Keratinocyte (primary cell): ENCODE data around the gene ERC2.

ENCODE experiments used
- CTCF ChIP-seq, 3 experiments: IDR thresholded peaks in 1 of 3; conservative IDR thresholded peaks in 1 of 3; optimal IDR thresholded peaks in 1 of 3; 2 replicates in 2 of 3; 3 replicates in 1 of 3; pipeline versions ENCODE3 to v1.5.1; 2011; ENCODE audit warnings: low read length in 3 of 3, mild to moderate bottlenecking in 3 of 3, moderate library complexity in 2 of 3, control low read depth in 1 of 3, inconsistent platforms in 1 of 3; ENCODE audit not compliant: insufficient read depth in 2 of 3; ENCODE audit errors: extremely low read depth in 1 of 3
- EZH2 ChIP-seq: IDR thresholded peaks from one replicate; pipeline ENCODE4 v1.6.1; 2012; ENCODE audit warnings: inconsistent platforms, mild to moderate bottlenecking, low read length, moderate library complexity

GRCh38 chr3:55904716-55905115 is 563.6 kb downstream of the ERC2 start:
- TF ChIP-seq CTCF (optimal IDR thresholded peaks at IDR 0.05 in 1 of 3, IDR thresholded peaks at IDR 0.05 in 1 of 3, conservative IDR thresholded peaks at IDR 0.05 in 1 of 3; ENCODE audit: extremely low read depth in 1 of 3, insufficient read depth in 2 of 3, low read length in 3 of 3) (no peak), EZH2 (no peak)
